Hematopoietic multipotent progenitor cell treated with erythropoietin and hydrocortisone succinate and interleukin-3 and kit ligand, for 4 days (in vitro differentiated cells): ENCODE data around the gene CCDC121.
"Not testable (repeated sequence)": the region's sequence is repeated elsewhere in the genome, so short reads cannot be mapped to it uniquely, and the experiment has no call there.

Experiments
- DNase-seq: peaks from one replicate; pipeline ENCODE4 v3.0.0-alpha.2; 2015

CCDC121 gene

DNA sequence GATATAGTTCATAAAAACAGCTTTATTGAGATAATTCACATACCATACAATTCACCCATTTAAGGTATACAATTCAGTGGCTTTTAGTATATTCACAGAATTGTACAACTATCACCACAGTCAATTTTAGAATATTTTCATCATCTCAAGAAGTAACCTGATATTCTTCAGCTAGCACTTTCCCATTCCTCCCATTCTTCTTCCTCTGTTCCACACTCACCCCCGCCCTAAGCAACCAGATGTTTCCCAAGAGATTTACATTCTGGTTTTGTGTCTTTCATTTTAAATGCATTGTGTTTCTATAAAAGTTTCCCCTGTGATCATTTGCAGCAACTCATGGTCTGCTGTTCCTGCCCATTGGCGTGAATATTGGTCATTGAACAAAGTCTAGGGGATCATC, 5.5 kb upstream of the CCDC121 start:
- DNase-seq, result no peak

DNA sequence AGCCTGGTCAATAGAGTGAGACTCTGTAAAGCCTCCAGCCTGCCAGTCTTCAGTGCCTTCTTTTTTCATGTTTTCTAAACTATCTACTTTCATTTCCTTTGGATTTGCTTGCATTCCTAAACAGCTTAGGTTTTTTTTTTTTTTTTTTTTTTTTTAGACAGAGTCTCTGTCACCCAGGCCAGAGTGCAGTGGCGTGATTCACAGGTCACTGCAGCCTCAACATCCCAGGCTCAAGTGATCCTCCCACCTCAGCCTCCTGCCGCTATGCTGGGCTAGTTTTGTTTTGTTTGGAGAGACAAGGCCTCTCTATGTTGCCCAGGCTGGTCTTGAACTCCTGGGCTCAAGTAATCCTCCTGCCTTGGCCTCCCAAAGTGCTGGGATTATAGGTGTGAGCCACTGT, 1.4 kb upstream of the CCDC121 start:
- not testable (repeated sequence) for DNase-seq

DNA sequence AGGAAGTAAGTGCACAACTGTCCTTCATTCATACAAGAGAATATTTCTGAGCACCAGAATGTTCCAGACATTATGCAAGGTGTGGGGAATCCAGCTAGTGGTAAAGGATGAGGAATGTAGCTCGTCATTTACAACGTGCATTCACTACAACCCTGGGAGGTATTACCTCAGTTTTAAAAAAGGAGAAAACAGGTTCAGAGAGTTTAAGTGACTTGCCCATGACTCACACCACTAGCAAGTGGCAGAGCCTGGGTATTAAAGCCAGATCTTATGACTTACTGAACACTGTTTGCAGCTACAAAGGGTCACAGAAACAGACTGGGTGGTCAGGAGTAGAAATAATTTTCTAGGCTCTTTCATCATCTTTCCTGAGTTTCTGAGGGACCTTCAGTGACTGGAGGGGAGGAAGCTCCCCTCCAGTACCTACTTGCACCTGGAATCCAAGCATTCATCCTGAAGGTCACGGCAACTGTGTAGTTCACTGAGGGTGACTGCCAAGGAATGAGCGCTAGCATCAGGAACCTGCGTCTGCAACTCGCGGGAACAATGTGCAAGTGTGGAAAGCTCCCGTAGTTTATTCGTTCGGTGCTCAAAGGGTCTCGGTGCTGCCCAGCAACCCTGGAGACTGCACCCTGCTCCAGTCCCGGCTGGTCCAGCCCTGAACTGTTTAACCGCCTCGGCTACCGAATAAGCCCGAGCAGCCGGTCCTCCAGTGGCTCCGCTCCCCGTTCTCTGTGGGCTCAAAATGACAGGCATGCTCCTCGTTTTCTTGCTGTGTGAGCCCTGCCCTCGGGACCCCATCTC, 647 bp downstream of the CCDC121 start:
- peak; percentile 44 for DNase-seq

DNA sequence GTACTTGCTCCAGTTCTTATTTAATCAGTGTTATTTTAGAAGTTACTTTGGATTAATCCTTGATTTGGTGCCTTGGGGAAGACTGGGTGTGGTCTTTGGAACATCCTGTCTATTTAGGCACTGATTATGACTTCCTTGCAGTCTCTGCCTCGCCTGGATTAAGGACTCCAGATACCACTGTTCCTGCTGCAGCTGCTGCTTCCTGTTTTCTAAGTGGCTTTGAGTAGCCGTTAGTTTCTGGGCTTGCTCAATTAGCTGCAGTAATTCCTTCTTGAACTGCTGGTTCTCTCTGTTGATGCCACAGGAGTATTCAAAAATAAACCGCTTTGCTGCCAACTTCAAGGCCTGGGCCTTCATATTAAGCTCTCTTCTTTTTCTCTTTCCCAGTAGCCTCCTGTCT, 1.9 kb downstream of the CCDC121 start:
- DNase-seq, result peak; percentile 63

DNA sequence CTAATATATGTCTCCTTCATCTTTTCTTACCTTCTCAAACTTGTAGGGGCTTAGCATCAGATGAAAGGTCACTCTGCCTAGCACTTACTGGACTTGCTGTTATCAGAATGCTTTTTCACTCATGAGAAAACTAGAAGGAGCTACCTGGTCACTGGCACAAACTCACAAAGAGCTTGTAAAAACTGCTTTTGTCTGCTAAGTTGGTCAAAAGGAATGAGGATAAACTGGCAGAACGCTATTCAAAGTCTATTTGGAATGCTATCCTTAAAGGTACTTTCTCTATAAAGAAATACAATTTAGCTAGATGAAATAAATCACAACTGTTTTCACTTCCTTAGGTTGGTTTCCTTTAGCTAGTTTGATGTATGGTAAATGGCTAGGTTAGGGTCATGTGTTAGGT, 2.5 kb downstream of the CCDC121 start:
- not testable (repeated sequence) for DNase-seq

DNA sequence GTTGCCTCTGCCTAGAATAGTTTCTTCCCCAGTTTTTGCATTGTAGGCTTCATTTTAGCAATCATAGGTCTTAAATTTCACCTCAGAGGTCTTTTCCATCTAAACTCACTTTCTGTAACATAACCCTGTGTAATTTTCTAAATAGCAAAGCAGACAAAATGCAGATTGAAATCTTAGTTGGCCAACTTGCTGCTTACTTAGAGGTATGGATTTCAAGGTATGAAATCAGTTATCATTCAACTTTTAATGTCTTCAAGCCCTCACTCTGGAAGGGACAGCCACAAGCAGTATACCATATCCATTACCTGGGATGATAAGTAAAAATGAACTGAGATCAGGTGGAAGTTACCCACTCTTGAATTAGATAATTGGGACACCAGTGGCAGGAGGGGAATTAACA, 3.9 kb downstream of the CCDC121 start:
- DNase-seq, result no peak

DNA sequence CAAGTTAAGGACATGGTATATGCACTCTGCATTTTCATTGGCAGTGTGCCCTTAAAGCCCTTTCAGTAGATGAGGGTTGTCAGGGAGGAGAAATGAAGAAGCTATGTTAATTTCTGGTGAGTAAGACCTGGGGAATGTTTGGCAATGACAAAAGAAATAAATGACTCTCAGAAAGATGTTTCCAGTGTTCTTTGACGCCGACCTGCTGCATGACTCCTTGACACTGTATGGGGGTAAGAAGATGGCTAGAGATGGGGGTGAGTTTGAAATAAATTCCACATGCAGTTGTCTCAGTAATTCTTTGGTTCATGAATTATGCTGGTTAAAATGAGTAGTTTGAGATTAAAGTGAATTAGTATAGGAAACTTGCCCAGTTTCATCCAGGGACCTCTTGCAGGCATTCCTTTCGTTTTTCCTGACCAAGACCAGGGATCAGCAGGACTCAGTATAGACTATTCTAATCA, 5.9 kb downstream of the CCDC121 start:
- no peak for DNase-seq

DNA sequence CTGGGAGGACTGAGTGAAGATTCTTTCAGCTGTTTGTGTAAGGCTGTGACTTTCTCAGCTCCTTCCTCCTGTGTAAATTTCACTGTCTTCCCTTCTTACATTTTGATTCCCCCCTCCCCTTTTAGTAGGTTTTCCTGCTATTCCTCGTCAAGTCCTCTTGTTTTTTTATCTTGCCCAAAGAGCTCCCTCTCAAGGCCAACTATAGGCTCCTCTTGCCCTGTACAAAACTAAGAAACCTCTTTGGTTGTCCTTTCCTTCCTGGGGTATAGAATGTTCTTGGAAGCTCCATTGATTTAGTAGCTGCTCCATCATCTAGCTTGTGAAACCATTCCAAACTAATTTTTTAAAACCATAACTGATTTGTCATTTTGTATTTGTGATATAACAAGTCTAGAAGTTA, 7.3 kb downstream of the CCDC121 start:
- no peak for DNase-seq

DNA sequence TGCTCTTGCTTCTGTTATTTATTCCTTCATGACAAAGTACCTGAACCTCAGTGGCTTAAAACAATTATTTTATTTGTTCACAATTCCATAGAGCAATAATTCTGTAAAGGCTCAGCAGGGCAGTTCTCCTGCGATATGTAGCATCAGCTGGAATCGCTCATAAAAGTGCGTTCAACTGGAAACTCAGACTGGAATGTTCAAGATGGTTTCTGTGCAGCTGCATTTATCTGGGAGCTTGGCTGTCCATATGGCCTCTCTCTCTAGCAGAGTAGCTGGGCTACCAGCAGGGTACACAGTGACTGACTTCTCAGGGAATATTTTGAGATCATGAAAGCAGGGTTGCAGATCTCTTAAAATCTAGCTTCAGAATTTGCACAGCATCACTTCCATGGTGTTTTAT, 13.5 kb downstream of the CCDC121 start:
- no peak for DNase-seq

DNA sequence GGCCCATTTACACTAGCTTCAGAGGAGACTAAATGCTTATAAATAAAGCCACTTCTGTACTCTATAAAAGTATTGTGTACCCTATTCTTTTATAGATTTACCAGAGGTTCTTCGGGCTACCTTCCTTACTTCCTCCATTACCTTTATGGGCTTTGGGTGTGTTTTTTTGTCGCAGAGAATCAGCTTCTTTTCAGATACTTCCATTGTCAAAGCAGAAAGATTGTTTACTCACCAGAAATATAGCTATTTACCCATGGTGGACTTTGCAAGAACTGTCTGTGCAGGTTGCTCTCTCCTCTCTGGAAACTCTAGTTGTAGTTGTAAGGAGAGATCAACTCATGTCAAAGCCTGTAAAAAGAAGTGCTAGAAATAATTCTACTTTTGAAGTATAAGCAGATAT, 14.8 kb downstream of the CCDC121 start:
- DNase-seq, result no peak

DNA sequence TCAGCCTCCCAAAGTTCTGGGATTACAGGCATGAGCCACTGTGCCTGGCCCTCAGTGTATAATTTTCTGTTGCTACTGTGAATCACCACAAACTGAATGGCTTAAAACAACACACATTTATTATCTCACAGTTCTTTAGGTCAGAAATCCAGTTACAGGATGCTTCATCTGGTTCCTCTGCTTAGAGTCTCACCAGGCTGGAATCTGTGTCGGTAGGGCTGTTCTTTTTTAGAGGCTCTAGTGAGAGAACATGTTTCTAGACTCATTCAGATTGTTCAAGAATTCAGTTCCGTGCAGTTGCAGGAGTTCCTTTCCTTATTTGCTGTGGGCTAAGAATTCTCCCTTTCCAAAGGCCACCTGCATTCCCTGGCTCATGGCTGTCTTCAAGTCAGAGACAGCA, 22.2 kb downstream of the CCDC121 start:
- no peak for DNase-seq

DNA sequence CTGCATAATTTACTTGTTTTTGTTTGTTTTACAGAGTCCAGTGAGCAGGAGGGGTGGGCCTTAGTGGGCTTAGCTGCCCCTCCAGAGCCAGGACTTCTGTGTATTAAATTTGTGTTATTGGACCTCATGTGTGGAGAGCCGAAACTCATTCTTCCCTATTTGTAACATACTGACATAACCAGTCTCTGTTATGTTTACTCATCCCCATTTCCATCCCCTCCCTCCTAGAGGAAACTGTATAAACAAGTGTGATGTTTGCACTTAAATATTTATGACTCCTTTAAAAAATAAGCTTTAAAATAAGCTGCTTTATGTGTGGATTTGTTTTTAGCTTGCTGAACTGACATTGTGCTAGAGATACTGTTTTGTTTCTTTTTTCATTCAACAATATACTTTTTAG, 32.2 kb downstream of the CCDC121 start:
- no peak for DNase-seq

DNA sequence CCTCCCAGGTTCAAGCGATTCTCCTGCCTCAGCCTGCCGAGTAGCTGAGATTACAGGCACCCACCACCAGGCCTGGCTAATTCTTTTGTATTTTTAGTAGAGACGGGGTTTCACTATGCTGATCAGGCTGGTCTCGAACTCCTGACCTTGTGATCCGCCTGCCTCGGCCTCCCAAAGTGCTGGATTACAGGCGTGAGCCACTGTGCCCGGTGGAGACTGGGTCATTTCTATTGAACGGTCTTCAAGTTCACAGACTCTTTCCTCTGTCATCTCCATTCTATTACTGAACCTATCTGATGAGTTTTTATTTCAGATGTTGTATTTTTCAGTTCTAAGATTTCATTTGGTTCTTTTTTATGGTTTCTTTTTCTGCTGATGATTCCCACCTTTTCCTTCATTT, 33.4 kb downstream of the CCDC121 start:
- not testable (repeated sequence) for DNase-seq

DNA sequence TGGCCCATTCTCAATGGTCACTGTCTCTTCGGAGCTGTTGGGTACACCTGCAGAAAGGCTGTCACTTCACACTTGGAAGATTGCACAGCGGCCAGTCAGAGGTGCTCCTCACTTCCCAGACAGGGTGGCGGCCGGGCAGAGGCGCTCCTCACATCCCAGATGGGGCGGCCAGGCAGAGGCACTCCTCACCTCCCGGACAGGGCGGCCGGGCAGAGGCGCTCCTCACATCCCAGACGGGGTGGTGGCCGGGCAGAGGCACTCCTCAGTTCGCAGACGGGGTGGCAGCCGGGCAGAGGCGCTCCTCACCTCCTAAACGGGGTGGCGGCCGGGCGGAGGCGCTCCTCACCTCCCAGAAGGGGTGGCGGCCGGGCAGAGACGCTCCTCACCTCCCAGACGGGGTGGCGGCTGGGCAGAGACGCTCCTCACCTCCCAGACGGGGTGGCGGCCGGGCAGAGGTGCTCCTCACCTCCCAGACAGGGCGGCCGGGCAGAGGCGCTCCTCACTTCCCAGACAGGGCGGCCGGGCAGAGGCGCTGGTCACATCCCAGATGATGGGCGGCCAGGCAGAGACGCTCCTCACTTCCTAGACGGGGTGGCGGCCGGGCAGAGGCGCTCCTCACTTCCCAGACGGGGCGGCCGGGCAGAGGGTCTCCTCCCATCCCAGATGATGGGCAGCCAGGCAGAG, 34.6 kb downstream of the CCDC121 start:
- DNase-seq, result not testable (repeated sequence)

DNA sequence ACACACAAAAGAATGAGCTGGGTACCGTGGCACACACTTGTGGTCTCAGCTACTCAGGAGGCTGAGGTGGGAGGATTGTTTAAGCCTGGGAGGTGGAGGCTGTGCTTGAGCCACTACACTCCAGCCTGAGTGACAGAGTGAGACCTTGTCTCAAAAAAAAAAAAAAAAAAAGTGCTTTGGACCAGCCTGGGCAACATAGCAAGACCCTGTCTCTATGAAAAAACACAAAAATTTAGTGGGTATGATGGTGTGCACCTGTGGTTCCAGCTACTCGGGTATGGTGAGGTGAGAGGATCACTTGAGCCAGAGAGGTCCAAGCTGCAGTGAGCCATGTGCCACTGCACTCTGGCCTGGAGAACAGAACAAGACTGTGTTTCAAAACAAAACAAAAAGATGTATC, 35.6 kb downstream of the CCDC121 start:
- DNase-seq, result no peak

DNA sequence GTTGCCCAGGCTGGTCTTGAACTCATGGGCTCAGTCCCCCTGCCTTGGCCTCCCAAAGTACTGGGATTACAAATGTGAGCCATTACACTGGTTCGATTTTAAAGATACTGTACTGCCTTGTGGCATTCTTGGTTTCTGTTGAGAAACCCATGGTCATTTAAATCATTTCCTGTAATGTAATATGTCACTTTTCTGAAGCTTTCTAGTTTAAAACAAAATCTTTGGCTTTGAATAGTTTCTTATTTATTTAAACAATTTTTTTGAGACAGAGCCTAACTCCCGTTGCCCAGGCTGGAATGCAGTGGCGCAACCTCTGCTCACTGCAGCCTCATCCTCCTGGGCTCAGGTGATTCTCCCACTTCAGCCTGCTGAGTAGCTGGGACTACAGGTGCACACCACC, 37.1 kb downstream of the CCDC121 start:
- peak; percentile 36 for DNase-seq

DNA sequence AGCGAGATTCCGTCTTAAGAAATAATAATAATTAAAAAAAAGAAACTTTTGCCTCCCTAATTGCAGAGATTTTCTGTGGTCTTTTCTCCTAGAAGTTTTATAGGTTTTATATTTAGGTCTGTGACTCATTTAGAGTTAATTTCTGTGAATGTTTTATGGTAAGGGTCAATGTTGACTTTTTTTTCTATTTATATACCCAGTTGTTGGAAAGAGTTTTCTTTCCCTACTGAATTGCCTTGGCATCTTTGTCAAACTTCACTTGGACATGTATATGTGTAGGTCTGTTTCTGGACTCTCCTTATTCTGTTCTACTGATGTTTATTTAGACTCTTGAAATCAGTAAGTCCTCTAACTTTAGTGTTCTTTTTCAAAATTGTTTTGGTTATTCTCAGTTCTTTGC, 40.5 kb downstream of the CCDC121 start:
- no peak for DNase-seq

DNA sequence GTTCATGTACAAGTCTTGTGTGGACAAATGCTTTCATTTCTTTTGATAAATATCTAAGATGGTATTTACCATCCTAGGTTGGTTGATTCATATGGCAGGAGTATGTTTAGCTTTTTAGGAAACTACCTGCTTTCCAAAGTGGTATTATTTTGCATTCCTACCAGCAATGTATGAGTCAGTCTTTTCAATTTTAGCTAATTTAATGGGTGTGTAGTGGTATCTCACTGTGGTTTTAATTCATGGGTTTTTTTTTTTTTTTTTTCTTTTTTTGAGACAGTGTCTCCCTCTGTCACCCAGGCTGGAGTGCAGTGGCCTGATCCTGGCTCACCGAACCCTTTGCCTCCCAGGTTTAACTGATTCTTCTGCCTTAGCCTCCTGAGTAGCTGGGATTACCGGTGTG, 41.8 kb downstream of the CCDC121 start:
- peak; percentile 9 for DNase-seq

DNA sequence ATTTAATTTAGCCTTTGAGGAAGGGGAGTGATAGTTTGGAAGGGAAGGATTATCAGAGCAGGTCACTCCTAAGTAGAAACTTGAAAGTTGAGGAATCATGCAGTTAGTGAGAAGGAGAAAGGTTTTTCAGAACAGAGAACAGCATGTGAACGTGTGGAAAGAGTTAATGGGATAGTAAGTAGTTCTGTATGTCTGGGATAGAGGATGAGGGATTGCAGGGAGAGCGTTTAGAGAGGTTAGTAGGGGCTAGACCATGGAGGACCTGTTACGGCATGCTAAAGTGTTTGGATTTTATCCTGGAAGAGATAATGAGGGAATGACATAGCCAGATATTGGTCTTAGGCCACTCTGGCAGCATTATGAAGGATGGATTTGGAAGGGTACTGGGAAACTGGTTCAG, 44.2 kb downstream of the CCDC121 start:
- DNase-seq, result no peak

DNA sequence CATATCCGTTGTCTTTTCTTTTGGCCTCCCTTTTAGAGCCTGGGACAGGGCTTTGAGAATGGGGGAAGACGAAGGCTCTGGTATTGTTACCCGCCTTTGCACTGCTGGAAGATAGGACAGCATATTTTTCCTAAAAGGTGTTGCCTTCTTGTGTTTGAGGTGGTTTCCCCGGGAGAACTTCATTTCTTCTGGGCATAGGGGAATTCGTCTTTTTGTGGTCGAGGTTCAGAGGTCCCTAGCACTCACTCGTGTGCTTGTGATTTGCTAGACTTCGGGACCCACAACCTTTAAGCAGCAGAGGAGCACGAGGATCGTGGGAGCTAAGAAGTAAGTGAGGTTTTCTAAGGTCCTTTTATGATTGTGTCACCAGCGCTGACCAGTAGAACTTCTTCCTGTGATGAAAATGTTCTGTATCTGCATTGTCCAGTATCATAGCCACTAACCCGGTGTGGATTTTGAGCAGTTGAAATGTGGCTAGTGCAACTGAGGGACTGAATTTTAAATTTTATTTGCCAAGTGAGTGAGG, 45.4 kb downstream of the CCDC121 start:
- DNase-seq, result peak; percentile 40

DNA sequence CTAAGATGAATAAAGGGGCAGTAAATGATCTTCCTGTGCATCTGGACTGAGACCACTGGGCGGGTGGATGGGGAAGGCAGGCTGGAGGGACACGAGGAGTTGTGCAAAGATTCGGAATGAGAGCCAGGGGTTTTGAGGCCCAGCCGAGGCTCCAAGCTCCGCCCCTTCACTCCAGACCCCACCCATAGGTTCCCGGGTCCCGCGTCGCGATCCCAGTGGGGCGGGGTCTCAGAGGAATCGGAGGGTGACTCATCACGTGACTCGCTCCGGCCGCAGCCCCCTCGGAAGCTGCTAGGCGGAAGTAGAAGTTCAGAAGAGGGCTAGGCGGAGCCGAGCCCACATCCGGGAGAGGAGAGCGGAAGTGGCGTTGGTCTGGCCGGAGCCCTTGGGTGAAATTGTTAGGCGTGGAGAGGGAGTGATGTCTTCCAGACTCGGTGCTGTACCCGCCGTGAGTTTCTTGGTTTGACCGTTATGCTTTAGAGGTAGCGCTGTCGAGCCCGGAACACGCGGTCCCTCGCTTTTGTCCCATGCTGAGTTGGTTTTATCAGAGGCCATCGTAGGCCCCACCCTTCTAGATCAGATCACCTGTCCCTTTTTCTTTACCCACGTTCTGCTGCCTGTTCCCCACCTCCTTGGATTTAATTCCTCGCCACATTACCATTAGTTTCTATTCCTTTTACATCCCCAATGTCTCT, 46.0 kb downstream of the CCDC121 start, which contains the start of gene ZNF512:
Gene ZNF512, plus strand, starts transcription at position 348 of the 695 bp plus-strand sequence. Its CDS starts 71 bp downstream, at position 419.
- peak; percentile 98 for DNase-seq

DNA sequence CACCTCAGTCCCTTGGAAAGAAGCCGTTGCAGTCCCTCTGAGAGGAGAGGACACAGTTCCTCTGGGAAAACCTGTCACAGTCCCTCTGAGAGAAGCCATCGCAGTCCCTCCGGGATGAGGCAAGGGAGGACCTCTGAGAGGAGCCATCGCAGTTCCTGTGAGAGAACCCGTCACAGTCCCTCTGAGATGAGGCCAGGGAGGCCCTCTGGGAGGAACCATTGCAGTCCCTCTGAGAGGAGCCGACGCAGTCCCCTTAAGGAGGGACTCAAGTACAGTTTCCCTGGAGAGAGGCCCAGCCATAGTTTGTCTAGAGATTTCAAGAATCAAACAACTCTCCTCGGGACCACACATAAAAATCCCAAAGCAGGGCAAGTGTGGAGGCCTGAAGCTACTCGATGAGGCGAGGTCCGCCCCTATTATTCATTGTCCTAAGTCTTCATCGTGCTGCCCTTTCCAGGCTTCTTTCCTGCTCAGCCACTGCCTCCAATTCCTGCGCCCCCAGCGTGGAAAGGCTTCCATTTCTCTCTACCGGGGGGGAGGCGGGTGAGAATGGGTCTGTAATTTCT, 46.6 kb downstream of the CCDC121 start:
- DNase-seq, result no peak
